SU-DHL-6 (cell line): ENCODE measurements around the gene TRPM3.

Experiments used
- EZH2phosphoT487 ChIP-seq: fragments of 200-600 bp; sonication (generic), shearing (Covaris generic); conservative IDR thresholded peaks from 2 replicates; pipeline ENCODE4 v1.6.1; 2018; ENCODE audit warnings: mild to moderate bottlenecking, antibody characterized with exemption, low read length, moderate library complexity, mixed read lengths
- TF ChIP-seq, protein P1 (sequence below): fragments of 200-600 bp; sonication (generic); IDR thresholded peaks from one replicate; pipeline ENCODE4 v1.5.1; 2017; ENCODE audit warnings: antibody characterized with exemption, mild to moderate bottlenecking, low read length, moderate library complexity; ENCODE audit not compliant: insufficient read depth, poor library complexity, severe bottlenecking

DNA sequence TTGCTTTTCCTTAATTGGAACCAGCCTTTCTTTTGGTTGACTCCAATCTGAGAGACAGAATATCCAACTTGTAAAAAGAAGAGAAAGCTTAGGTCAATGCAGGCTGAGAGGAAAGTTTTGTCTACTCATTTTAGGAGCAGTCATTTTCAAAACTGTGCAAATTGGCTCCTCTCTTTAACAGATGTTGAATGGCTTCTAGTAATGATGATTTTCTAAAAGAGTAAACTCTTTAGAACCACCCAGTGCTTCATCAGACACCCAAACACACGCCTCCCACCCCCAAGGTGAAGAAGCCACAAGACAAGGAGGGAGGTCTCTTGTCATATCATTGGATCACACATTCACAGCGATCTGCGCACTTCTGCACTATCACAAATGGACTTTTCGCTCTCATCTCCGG is 590.7 kb downstream of the TRPM3 start:
- TF ChIP-seq, protein P1, sequence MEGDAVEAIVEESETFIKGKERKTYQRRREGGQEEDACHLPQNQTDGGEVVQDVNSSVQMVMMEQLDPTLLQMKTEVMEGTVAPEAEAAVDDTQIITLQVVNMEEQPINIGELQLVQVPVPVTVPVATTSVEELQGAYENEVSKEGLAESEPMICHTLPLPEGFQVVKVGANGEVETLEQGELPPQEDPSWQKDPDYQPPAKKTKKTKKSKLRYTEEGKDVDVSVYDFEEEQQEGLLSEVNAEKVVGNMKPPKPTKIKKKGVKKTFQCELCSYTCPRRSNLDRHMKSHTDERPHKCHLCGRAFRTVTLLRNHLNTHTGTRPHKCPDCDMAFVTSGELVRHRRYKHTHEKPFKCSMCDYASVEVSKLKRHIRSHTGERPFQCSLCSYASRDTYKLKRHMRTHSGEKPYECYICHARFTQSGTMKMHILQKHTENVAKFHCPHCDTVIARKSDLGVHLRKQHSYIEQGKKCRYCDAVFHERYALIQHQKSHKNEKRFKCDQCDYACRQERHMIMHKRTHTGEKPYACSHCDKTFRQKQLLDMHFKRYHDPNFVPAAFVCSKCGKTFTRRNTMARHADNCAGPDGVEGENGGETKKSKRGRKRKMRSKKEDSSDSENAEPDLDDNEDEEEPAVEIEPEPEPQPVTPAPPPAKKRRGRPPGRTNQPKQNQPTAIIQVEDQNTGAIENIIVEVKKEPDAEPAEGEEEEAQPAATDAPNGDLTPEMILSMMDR = no peak
- no peak for TF ChIP-seq EZH2phosphoT487
